Astrocyte (in vitro differentiated cells and primary cell): ENCODE results near the gene NHLRC2. TPM values are rescaled to one million over a fixed set of nuclear protein-coding genes. Genes with fewer than 3 reads are reported as not detected.

Experiments used
- DNase-seq: peaks from one replicate; pipeline ENCODE4 v3.0.0-alpha.2; 2010; ENCODE audit warnings: low read depth
- FAIRE-seq: peaks from 2 replicates; lab custom pipeline; 2011; peaks lifted over from hg19 to GRCh38; lab: Jason Lieb, UNC
- H2AFZ ChIP-seq: 2 replicates; pipeline ENCODE4 v1.6.0; 2012; ENCODE audit warnings: low read depth, low read length, inconsistent platforms
- H3K27ac ChIP-seq: 2 replicates; pipeline ENCODE4 v1.5.1; 2011; ENCODE audit warnings: low read depth, low read length, inconsistent platforms
- H3K27me3 ChIP-seq: 2 replicates; pipeline ENCODE4 v1.6.0; 2011; ENCODE audit warnings: low read length, inconsistent platforms; ENCODE audit not compliant: insufficient read depth
- H3K36me3 ChIP-seq: 2 replicates; pipeline ENCODE4 v1.5.1; 2011; ENCODE audit warnings: low read length, inconsistent platforms; ENCODE audit not compliant: insufficient read depth
- H3K4me1 ChIP-seq: 2 replicates; pipeline ENCODE4 v1.5.1; 2011; ENCODE audit warnings: low read length, inconsistent platforms; ENCODE audit not compliant: insufficient read depth
- H3K4me2 ChIP-seq: 2 replicates; pipeline ENCODE4 v1.6.0; 2012; ENCODE audit warnings: low read length, inconsistent platforms
- H3K4me3 ChIP-seq: 2 replicates; pipeline ENCODE4 v1.5.1; 2011; ENCODE audit warnings: low read depth, mild to moderate bottlenecking, low read length, inconsistent platforms; ENCODE audit not compliant: insufficient read depth
- H3K79me2 ChIP-seq: 2 replicates; pipeline ENCODE4 v1.6.0; 2012; ENCODE audit warnings: mild to moderate bottlenecking, low read length, inconsistent platforms; ENCODE audit not compliant: insufficient read depth
- H3K9ac ChIP-seq: 2 replicates; pipeline ENCODE4 v1.6.0; 2012; ENCODE audit warnings: mild to moderate bottlenecking, low read length, inconsistent platforms
- H3K9me3 ChIP-seq: 2 replicates; pipeline ENCODE4 v1.5.1; 2012; ENCODE audit warnings: low read depth, mild to moderate bottlenecking, low read length, inconsistent platforms; ENCODE audit not compliant: insufficient read depth
- H4K20me1 ChIP-seq: 2 replicates; pipeline ENCODE4 v1.6.0; 2012; ENCODE audit warnings: low read length, inconsistent platforms; ENCODE audit not compliant: insufficient read depth
- H3K27ac Mint-ChIP-seq: one replicate; pipeline ENCODE4 v1.8.0; 2021; ENCODE audit warnings: mild to moderate bottlenecking, mixed read lengths; ENCODE audit not compliant: unreplicated experiment
- H3K27me3 Mint-ChIP-seq: one replicate; pipeline ENCODE4 v1.8.0; 2021; ENCODE audit warnings: low read depth, mixed read lengths; ENCODE audit not compliant: unreplicated experiment
- H3K36me3 Mint-ChIP-seq: one replicate; pipeline ENCODE4 v1.8.0; 2021; ENCODE audit warnings: low read depth, mixed read lengths; ENCODE audit not compliant: unreplicated experiment
- H3K4me1 Mint-ChIP-seq: one replicate; pipeline ENCODE4 v1.8.0; 2021; ENCODE audit warnings: low read depth, mixed read lengths; ENCODE audit not compliant: unreplicated experiment
- H3K4me3 Mint-ChIP-seq: one replicate; pipeline ENCODE4 v1.8.0; 2021; ENCODE audit warnings: mild to moderate bottlenecking, moderate library complexity, mixed read lengths; ENCODE audit not compliant: unreplicated experiment
- H3K9me3 Mint-ChIP-seq: one replicate; pipeline ENCODE4 v1.8.0; 2021; ENCODE audit warnings: mild to moderate bottlenecking, mixed read lengths; ENCODE audit not compliant: unreplicated experiment
- EZH2 ChIP-seq: IDR thresholded peaks from 2 replicates; pipeline ENCODE4 v1.6.1; 2012; ENCODE audit warnings: mild to moderate bottlenecking, low read length, inconsistent platforms; ENCODE audit not compliant: insufficient read depth
- total RNA-seq: library from RNA; stranded (reverse); gene quantifications from 2 replicates; pipeline ENCODE4 v1.2.1, GENCODE V29; 2021
- TF ChIP-seq, protein P1 (sequence below): IDR thresholded peaks from 2 replicates; pipeline ENCODE4 v1.5.1; 2011; ENCODE audit warnings: low read depth, mild to moderate bottlenecking, inconsistent platforms, low read length, moderate library complexity; ENCODE audit not compliant: insufficient read depth

NHLRC2 gene
- total RNA-seq, 1 donor from 2014 or later, result 16.9 TPM

DNA sequence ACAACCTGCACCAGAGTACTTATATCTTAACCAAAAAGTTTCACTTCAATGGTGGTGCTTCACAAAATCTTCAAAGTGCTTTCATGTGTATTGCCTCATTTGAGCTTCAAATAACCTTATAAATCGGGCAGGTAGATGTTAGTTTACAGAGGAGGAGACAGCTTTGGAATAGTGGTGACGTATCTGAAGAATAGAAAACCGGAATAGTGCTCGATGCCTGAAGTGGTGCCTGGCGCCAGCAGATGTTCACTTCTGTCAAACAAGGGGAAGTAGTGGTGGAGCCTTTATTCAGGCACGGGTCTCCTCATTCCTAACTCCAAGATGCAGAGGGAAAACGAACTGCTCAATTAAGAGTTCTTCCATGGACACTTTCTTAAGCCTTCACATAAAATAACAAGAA lies 58.1 kb downstream of the NHLRC2 start:
- Histone ChIP-seq H3K36me3 (peaks cover 16% of the 10 kb centered on the region), H3K4me1 (no peaks in the 10 kb centered on the region), H3K4me3 (no peak overlapping the region), H4K20me1 (no peaks in the 10 kb centered on the region), H3K9ac (no peak overlapping the region), H2AFZ (no peak overlapping the region), H3K79me2 (no peaks in the 10 kb centered on the region), H3K27ac (no peak overlapping the region), H3K4me2 (no peak overlapping the region), H3K9me3 (no peaks in the 10 kb centered on the region), H3K27me3 (no peaks in the 10 kb centered on the region)
- TF ChIP-seq, protein P1, sequence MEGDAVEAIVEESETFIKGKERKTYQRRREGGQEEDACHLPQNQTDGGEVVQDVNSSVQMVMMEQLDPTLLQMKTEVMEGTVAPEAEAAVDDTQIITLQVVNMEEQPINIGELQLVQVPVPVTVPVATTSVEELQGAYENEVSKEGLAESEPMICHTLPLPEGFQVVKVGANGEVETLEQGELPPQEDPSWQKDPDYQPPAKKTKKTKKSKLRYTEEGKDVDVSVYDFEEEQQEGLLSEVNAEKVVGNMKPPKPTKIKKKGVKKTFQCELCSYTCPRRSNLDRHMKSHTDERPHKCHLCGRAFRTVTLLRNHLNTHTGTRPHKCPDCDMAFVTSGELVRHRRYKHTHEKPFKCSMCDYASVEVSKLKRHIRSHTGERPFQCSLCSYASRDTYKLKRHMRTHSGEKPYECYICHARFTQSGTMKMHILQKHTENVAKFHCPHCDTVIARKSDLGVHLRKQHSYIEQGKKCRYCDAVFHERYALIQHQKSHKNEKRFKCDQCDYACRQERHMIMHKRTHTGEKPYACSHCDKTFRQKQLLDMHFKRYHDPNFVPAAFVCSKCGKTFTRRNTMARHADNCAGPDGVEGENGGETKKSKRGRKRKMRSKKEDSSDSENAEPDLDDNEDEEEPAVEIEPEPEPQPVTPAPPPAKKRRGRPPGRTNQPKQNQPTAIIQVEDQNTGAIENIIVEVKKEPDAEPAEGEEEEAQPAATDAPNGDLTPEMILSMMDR, result no peak
- no peak for TF ChIP-seq EZH2
- no peak overlapping the region for H3K27ac Mint-ChIP-seq
- DNase-seq (no peak), FAIRE-seq (no peak)
- peaks cover 4% of the 10 kb centered on the region for H3K4me1 Mint-ChIP-seq
- H3K9me3 Mint-ChIP-seq, result no peaks in the 10 kb centered on the region
- no peaks in the 10 kb centered on the region for H3K36me3 Mint-ChIP-seq
- H3K4me3 Mint-ChIP-seq, result no peak overlapping the region
- no peaks in the 10 kb centered on the region for H3K27me3 Mint-ChIP-seq

DNA sequence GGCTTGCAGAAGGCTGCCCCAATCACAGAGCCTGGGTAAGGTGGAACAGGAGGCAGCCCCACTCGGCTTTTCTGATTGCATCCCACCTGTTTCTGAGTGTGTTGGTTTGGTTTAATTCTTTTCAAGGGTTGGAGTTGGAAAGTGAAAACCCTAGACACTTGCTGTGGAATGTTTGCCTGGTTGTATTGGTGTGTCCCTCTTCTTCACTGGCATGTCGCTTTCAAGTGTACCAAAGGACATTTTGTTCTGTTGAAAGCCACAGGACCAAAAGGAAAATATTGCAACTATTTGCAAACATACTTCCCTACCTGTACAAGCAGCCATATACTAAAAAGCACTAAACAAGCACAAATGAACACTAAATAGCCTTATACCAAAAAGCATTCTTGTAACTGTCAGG lies 60.5 kb downstream of the NHLRC2 start:
- H3K27ac Mint-ChIP-seq, result no peak overlapping the region
- DNase-seq (no peak), FAIRE-seq (no peak)
- no peaks in the 10 kb centered on the region for H3K27me3 Mint-ChIP-seq
- Histone ChIP-seq H3K27me3 (no peaks in the 10 kb centered on the region), H3K4me1 (no peaks in the 10 kb centered on the region), H4K20me1 (no peaks in the 10 kb centered on the region), H3K36me3 (peaks cover 6% of the 10 kb centered on the region), H3K27ac (no peak overlapping the region), H3K79me2 (no peaks in the 10 kb centered on the region), H3K9ac (no peak overlapping the region), H3K9me3 (no peaks in the 10 kb centered on the region), H2AFZ (no peak overlapping the region), H3K4me2 (no peak overlapping the region), H3K4me3 (no peak overlapping the region)
- H3K4me3 Mint-ChIP-seq, result no peak overlapping the region
- H3K4me1 Mint-ChIP-seq, result no peaks in the 10 kb centered on the region
- TF ChIP-seq, protein P1, result no peak
- TF ChIP-seq EZH2, result no peak
- H3K9me3 Mint-ChIP-seq, result no peaks in the 10 kb centered on the region
- no peaks in the 10 kb centered on the region for H3K36me3 Mint-ChIP-seq

DNA sequence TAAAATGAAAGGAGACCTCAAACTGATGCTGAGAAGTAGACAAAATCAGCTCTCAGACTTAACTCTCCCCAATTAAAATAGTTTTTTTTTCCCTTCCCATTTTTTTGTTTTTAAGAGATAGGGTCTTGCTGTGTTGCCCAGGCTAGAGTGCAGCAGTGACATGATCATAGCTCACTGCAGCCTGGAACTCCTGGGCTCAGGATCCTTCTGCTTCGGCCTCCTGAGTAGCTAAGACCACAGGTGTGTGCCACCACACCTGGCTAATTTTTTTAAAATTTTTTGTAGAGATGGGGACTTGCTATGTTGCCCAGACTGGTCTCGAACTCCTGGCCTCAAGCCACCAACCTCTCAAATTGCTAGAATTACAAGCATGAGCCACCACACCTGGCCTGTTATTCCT lies 61.1 kb downstream of the NHLRC2 start:
- Histone ChIP-seq H3K9ac (no peak overlapping the region), H3K4me1 (no peaks in the 10 kb centered on the region), H3K36me3 (peaks cover 6% of the 10 kb centered on the region), H3K9me3 (no peaks in the 10 kb centered on the region), H3K27ac (no peak overlapping the region), H2AFZ (no peak overlapping the region), H3K27me3 (no peaks in the 10 kb centered on the region), H3K79me2 (no peaks in the 10 kb centered on the region), H3K4me3 (no peak overlapping the region), H4K20me1 (no peaks in the 10 kb centered on the region), H3K4me2 (no peak overlapping the region)
- Mint-ChIP-seq H3K27me3 (no peaks in the 10 kb centered on the region), H3K27ac (no peak overlapping the region), H3K4me3 (no peak overlapping the region), H3K36me3 (no peaks in the 10 kb centered on the region), H3K4me1 (no peaks in the 10 kb centered on the region), H3K9me3 (no peaks in the 10 kb centered on the region)
- DNase-seq, result no peak
- TF ChIP-seq, protein P1, result no peak
- no peak for FAIRE-seq
